H1 (cell line): ENCODE data around the gene MCM7. TPM values are rescaled to one million over a fixed set of nuclear protein-coding genes. Genes with fewer than 3 reads are reported as not detected.

Experiments used
- CTCF ChIA-PET: fragments of 300-600 bp; sonication (Branson Sonifier 250); formaldehyde crosslinking; loops from one replicate; lab custom pipeline; 2021; ENCODE audit not compliant: partially characterized antibody; lab: Charles Lee
- POLR2A ChIA-PET: fragments of 300-600 bp; sonication (Branson Sonifier 250); formaldehyde crosslinking; loops from one replicate; lab custom pipeline; 2021; ENCODE audit warnings: inconsistent platforms; ENCODE audit not compliant: partially characterized antibody; lab: Charles Lee
- DNase-seq, 2 experiments: peaks; one replicate each; pipeline versions ENCODE4 v3.0.0 to v3.0.0-alpha.2; 2010 to 2022; ENCODE audit warnings: low spot score in 2 of 2, low read depth in 1 of 2, mixed read lengths in 1 of 2
- FAIRE-seq: peaks from 2 replicates; lab custom pipeline; 2011; peaks lifted over from hg19 to GRCh38; lab: Jason Lieb, UNC
- H2AFZ ChIP-seq: 2 replicates; pipeline ENCODE4 v1.8.1; 2012; ENCODE audit warnings: low read length, inconsistent platforms
- H2AK5ac ChIP-seq: 2 replicates; pipeline ENCODE4 v1.6.1; 2013; ENCODE audit warnings: low read depth, low read length
- H2BK120ac ChIP-seq: replicated peaks from 2 replicates; pipeline ENCODE3; 2013; ENCODE audit warnings: low read depth, low read length, inconsistent platforms
- H2BK12ac ChIP-seq: 2 replicates; pipeline ENCODE4 v1.6.1; 2013; ENCODE audit warnings: low read depth, low read length
- H2BK15ac ChIP-seq: 2 replicates; pipeline ENCODE4 v1.6.1; 2013; ENCODE audit warnings: low read length
- H2BK20ac ChIP-seq: 2 replicates; pipeline ENCODE4 v1.6.1; 2013; ENCODE audit warnings: low read length
- H2BK5ac ChIP-seq: 2 replicates; pipeline ENCODE4 v1.6.1; 2013; ENCODE audit warnings: low read depth, low read length
- H3K14ac ChIP-seq: 2 replicates; pipeline ENCODE4 v1.6.1; 2013; ENCODE audit warnings: inconsistent platforms; ENCODE audit not compliant: insufficient read length
- H3K18ac ChIP-seq: 2 replicates; pipeline ENCODE4 v1.6.1; 2013; ENCODE audit warnings: low read length; ENCODE audit errors: extremely low read depth
- H3K23ac ChIP-seq: 2 replicates; pipeline ENCODE4 v1.6.1; 2013; ENCODE audit warnings: inconsistent platforms; ENCODE audit not compliant: insufficient read length
- H3K23me2 ChIP-seq: 2 replicates; pipeline ENCODE4 v1.6.1; 2013; ENCODE audit warnings: low read depth, low read length
- H3K27ac ChIP-seq: 2 replicates; pipeline ENCODE4 v1.6.1; 2011; ENCODE audit warnings: low read depth, low read length, inconsistent platforms
- H3K27me3 ChIP-seq, 4 experiments: replicated peaks in 1 of 4; 1 replicate in 1 of 4; 2 replicates in 3 of 4; pipeline versions ENCODE4 v1.6.1 to v1.8.1; 2011 to 2013; ENCODE audit warnings: low read length in 3 of 4, mild to moderate bottlenecking in 3 of 4, inconsistent platforms in 2 of 4, mixed read lengths in 2 of 4, moderate library complexity in 1 of 4; ENCODE audit not compliant: control insufficient read depth in 3 of 4, insufficient read depth in 3 of 4; ENCODE audit errors: extremely low read depth in 1 of 4
- H3K36me3 ChIP-seq, 4 experiments: 2 replicates each; pipeline versions ENCODE4 v1.6.1 to v1.8.1; 2011 to 2013; ENCODE audit warnings: mild to moderate bottlenecking in 4 of 4, low read length in 3 of 4, moderate library complexity in 2 of 4, control low read depth in 1 of 4, inconsistent platforms in 1 of 4; ENCODE audit not compliant: insufficient read depth in 4 of 4, control insufficient read depth in 2 of 4
- H3K4ac ChIP-seq: replicated peaks from 2 replicates; pipeline ENCODE3; 2013; ENCODE audit warnings: low read length, low read depth, mixed read lengths, inconsistent platforms; ENCODE audit not compliant: insufficient read length
- H3K4me1 ChIP-seq, 4 experiments: replicated peaks in 1 of 4; 1 replicate in 1 of 4; 2 replicates in 3 of 4; pipeline versions ENCODE4 v1.6.1 to v1.8.1; 2011 to 2013; ENCODE audit warnings: low read length in 3 of 4, inconsistent platforms in 2 of 4, mixed read lengths in 1 of 4; ENCODE audit not compliant: insufficient read depth in 4 of 4, control insufficient read depth in 3 of 4
- H3K4me2 ChIP-seq, 2 experiments: 2 replicates each; pipeline versions ENCODE4 v1.6.1 to v1.8.1; 2011 to 2013; ENCODE audit warnings: low read depth in 2 of 2, low read length in 2 of 2, control low read depth in 1 of 2, inconsistent platforms in 1 of 2, mild to moderate bottlenecking in 1 of 2; ENCODE audit not compliant: insufficient read depth in 1 of 2
- H3K4me3 ChIP-seq, 4 experiments: fragments of 200-600, 300-600 bp in 1 of 4; sonication (generic), shearing (Covaris generic), sonication (Bioruptor Twin) in 1 of 4; 2 replicates each; pipeline versions ENCODE4 v1.5.1 to v1.8.1; 2011 to 2016; ENCODE audit warnings: low read length in 4 of 4, low read depth in 3 of 4, control low read depth in 2 of 4, inconsistent platforms in 2 of 4, mild to moderate bottlenecking in 2 of 4, mixed read lengths in 1 of 4, moderate library complexity in 1 of 4; ENCODE audit not compliant: insufficient read depth in 2 of 4; ENCODE audit errors: extremely low read depth in 1 of 4
- H3K56ac ChIP-seq: replicated peaks from 2 replicates; pipeline ENCODE3; 2013; ENCODE audit warnings: low read depth, mild to moderate bottlenecking, mixed read lengths, low read length, inconsistent platforms; ENCODE audit not compliant: insufficient read length
- H3K79me1 ChIP-seq: 2 replicates; pipeline ENCODE4 v1.6.1; 2013; ENCODE audit warnings: low read depth, low read length, control low read depth
- H3K79me2 ChIP-seq, 2 experiments: 2 replicates each; pipeline versions ENCODE4 v1.6.1 to v1.8.1; 2012 to 2013; ENCODE audit warnings: low read length in 2 of 2, mild to moderate bottlenecking in 2 of 2, inconsistent platforms in 1 of 2; ENCODE audit not compliant: insufficient read depth in 2 of 2, control insufficient read depth in 1 of 2
- H3K9ac ChIP-seq, 4 experiments: replicated peaks in 1 of 4; 1 replicate in 1 of 4; 2 replicates in 3 of 4; pipeline versions ENCODE4 v1.6.1 to v1.8.1; 2011 to 2013; ENCODE audit warnings: low read depth in 3 of 4, low read length in 3 of 4, control low read depth in 2 of 4, mild to moderate bottlenecking in 2 of 4, moderate library complexity in 2 of 4, inconsistent platforms in 1 of 4; ENCODE audit errors: extremely low read depth in 1 of 4
- H3K9me3 ChIP-seq, 2 experiments: 2 replicates each; pipeline versions ENCODE4 v1.6.1 to v1.8.1; 2012 to 2013; ENCODE audit warnings: mild to moderate bottlenecking in 2 of 2, moderate library complexity in 2 of 2, control low read depth in 1 of 2, inconsistent platforms in 1 of 2, low read depth in 1 of 2, low read length in 1 of 2, mixed read lengths in 1 of 2; ENCODE audit not compliant: insufficient read depth in 2 of 2
- H4K20me1 ChIP-seq, 2 experiments: replicated peaks in 1 of 2; 2 replicates each; pipeline versions ENCODE3 to v1.8.1; 2011 to 2013; ENCODE audit warnings: inconsistent platforms in 2 of 2, low read length in 2 of 2, mild to moderate bottlenecking in 1 of 2; ENCODE audit not compliant: insufficient read depth in 2 of 2, control insufficient read depth in 1 of 2
- H4K5ac ChIP-seq: 2 replicates; pipeline ENCODE4 v1.6.1; 2013; ENCODE audit warnings: low read length, low read depth, mixed read lengths, inconsistent platforms; ENCODE audit not compliant: insufficient read length
- H4K8ac ChIP-seq: 2 replicates; pipeline ENCODE4 v1.8.0; 2013; ENCODE audit warnings: mild to moderate bottlenecking, moderate library complexity, low read length, inconsistent platforms; ENCODE audit not compliant: insufficient read depth; ENCODE audit errors: extremely low read depth
- H4K91ac ChIP-seq: replicated peaks from 2 replicates; pipeline ENCODE3; 2013; ENCODE audit warnings: low read length, mixed read lengths, inconsistent platforms; ENCODE audit not compliant: insufficient read length
- ATF2 ChIP-seq: IDR thresholded peaks from 2 replicates; pipeline ENCODE4 v1.6.1; 2012; ENCODE audit warnings: low read length, inconsistent platforms
- CBX8 ChIP-seq: fragments of 300-800, 300-1000 bp; sonication (generic); IDR thresholded peaks from 2 replicates; pipeline ENCODE4 v1.7.1; 2016; ENCODE audit warnings: low read depth, low read length, borderline replicate concordance
- CREB1 ChIP-seq: IDR thresholded peaks from 2 replicates; pipeline ENCODE4 v1.6.1; 2012; ENCODE audit warnings: inconsistent platforms
- KDM5A ChIP-seq: fragments of 200-600 bp; IDR thresholded peaks from 2 replicates; pipeline ENCODE4 v1.7.1; 2012; ENCODE audit warnings: mild to moderate bottlenecking, low read length, inconsistent platforms, mixed read lengths
- POU5F1 ChIP-seq: IDR thresholded peaks from 2 replicates; pipeline ENCODE4 v1.6.1; 2011; ENCODE audit warnings: low read depth, mild to moderate bottlenecking, low read length, moderate library complexity
- TAF1 ChIP-seq: IDR thresholded peaks from 2 replicates; pipeline ENCODE4 v1.6.1; 2011; ENCODE audit warnings: mild to moderate bottlenecking, low read depth, low read length
- WGBS, 2 experiments: shearing (Covaris generic) in 1 of 2; methylation state at CpG; one replicate each; pipeline versions ENCODE4 v1.1.6 to v1.1.7; 2013 to 2015; ENCODE audit warnings: low lambda C conversion rate in 2 of 2, mixed read lengths in 2 of 2, inconsistent platforms in 1 of 2, low coverage in 1 of 2, missing lambda C conversion rate in 1 of 2; ENCODE audit not compliant: insufficient replicate concordance in 2 of 2, insufficient coverage in 1 of 2, insufficient read length in 1 of 2; ENCODE audit errors: extremely low coverage in 1 of 2, missing lambda C conversion rate in 1 of 2; 5-methylcytosine and 5-hydroxymethylcytosine counted together
- polyA plus RNA-seq, 7 experiments: library from polyadenylated mRNA; depleted of rRNA in 3 of 7; stranded (reverse) in 5 of 7; unstranded in 2 of 7; fragments of >200 nt in 5 of 7; fragments of 200-250 nt in 2 of 7; gene quantifications; 1 replicate in 5 of 7; 2 replicates in 1 of 7; 4 replicates in 1 of 7; pipeline versions ENCODE4 v1.2.1 to v1.2.3, GENCODE V29; 2011 to 2013; ENCODE audit warnings: missing spikeins in 2 of 7, mixed read lengths in 2 of 7
- total RNA-seq: library from RNA; stranded (reverse); fragmentation: NEBNext Ultra II Directional; extraction: Animal tissue kit (Norgen Biotek cat#: 25700); gene quantifications from 2 replicates; pipeline ENCODE4 v1.2.1, GENCODE V29; 2021

MCM7 gene
- total and polyA plus RNA-seq, 2 of the 8 experiments (the other 6 are each of a cell fraction or from before 2014, with no cell fraction given) = 313 to 344 TPM

GRCh38 chr7:100093498-100093897, 7.7 kb downstream of the MCM7 start:
- H4K91ac ChIP-seq = no peak overlapping the region
- H3K14ac ChIP-seq = no peak overlapping the region
- no peak overlapping the region for H3K9ac ChIP-seq
- peaks cover 14% of the 10 kb centered on the region for H3K79me1 ChIP-seq
- H3K4me2 ChIP-seq = no peak overlapping the region
- H3K4me1 ChIP-seq = no peaks in the 10 kb centered on the region; a peak in 1 of 7 replicates
- no peak overlapping the region for H3K4ac ChIP-seq
- no peak overlapping the region for H3K18ac ChIP-seq
- peaks cover 70 to 81% (median 75%) of the 10 kb centered on the region in 4 experiments for H3K36me3 ChIP-seq
- no peak overlapping the region for H3K23ac ChIP-seq
- no peak for DNase-seq
- H2AK5ac ChIP-seq = no peak overlapping the region
- CTCF ChIA-PET = no interaction called here
- no peak for FAIRE-seq
- no peak overlapping the region; the same call in 1 of the 2 replicates for H2BK5ac ChIP-seq
- POLR2A ChIA-PET = interaction anchor here (0.9 to 19.5 kb wide), 14 partner anchors 9 to 401 kb away, joined by 3 to 722 read pairs (median 4); partner anchors contain the start of genes AP4M1, COPS6, MCM7 and ZNF3
- no peak overlapping the region for H3K56ac ChIP-seq
- no peak overlapping the region for H2BK20ac ChIP-seq
- no peak overlapping the region for H4K5ac ChIP-seq
- no peak overlapping the region for H2BK120ac ChIP-seq
- peaks cover 0 to 30% of the 10 kb centered on the region in 2 experiments; a peak in 3 of 4 replicates for H3K79me2 ChIP-seq
- no peaks in the 10 kb centered on the region for H3K9me3 ChIP-seq
- no peak overlapping the region for H3K4me3 ChIP-seq
- H3K23me2 ChIP-seq = peaks cover 2% of the 10 kb centered on the region; the same call in 1 of the 2 replicates
- H4K8ac ChIP-seq = no peak overlapping the region
- H4K20me1 ChIP-seq = peaks cover 26 to 34% of the 10 kb centered on the region in 2 experiments
- H2BK15ac ChIP-seq = no peak overlapping the region
- H3K27me3 ChIP-seq = no peaks in the 10 kb centered on the region
- H2AFZ ChIP-seq = no peak overlapping the region
- H2BK12ac ChIP-seq = no peak overlapping the region
- peak overlapping the region; percentile 5; the same call in 1 of the 2 replicates for H3K27ac ChIP-seq
- 88% methylated on average over 13 of the region's 13 CpGs; no CpG with 5 or more reads in 1 of the 2 experiments for WGBS, 2 experiments
- TF ChIP-seq CREB1 (no peak), ATF2 (peak; percentile 46; the same call in 1 of the 2 replicates), TAF1 (no peak), POU5F1 (no peak), CBX8 (no peak), KDM5A (no peak)
